Coronary artery (tissue), 2 donors: ENCODE data around the gene WDR45B.

ENCODE experiments used
- DNase-seq: peaks from one replicate; pipeline ENCODE4 v3.0.0-alpha.2; 2017; ENCODE audit warnings: low spot score
- H3K27ac ChIP-seq, 2 donors: fragments of 200-600 bp; sonication (generic); one replicate each; pipeline ENCODE4 v1.5.1; 2016 to 2019
- H3K4me3 ChIP-seq: fragments of 200-600 bp; sonication (generic); 2 replicates; pipeline ENCODE4 v1.5.1; 2016; ENCODE audit warnings: mild to moderate bottlenecking, moderate library complexity
- CTCF ChIP-seq: fragments of 200-600 bp; sonication (generic); IDR thresholded peaks from one replicate; pipeline ENCODE4 v1.5.1; 2019; ENCODE audit warnings: antibody characterized with exemption

WDR45B gene

GRCh38 chr17:82594571-82594970 lies 53.7 kb downstream of the WDR45B start:
- no peak for TF ChIP-seq CTCF
- Histone ChIP-seq H3K4me3 (no peak overlapping the region), H3K27ac (no peak overlapping the region)
- DNase-seq, result no peak

- no peak for DNase-seq
Measured at GRCh38 chr17:82593590-82594087, 54.6 kb downstream of the WDR45B start.

GRCh38 chr17:82592767-82593589 lies 55.3 kb downstream of the WDR45B start:
- TF ChIP-seq CTCF, result no peak
- no peak for DNase-seq
- peak overlapping the region; percentile 89 to 99 for H3K27ac ChIP-seq

More at GRCh38 chr17:82593590-82594087, 54.6 kb downstream of the WDR45B start:
- no peak for TF ChIP-seq CTCF
- Histone ChIP-seq H3K4me3 (peak overlapping the region; percentile 96), H3K27ac (peak overlapping the region; percentile 89 to 99)

GRCh38 chr17:82592289-82592766 lies 55.9 kb downstream of the WDR45B start:
- DNase-seq, result no peak
- Histone ChIP-seq H3K4me3 (peak overlapping the region; percentile 96), H3K27ac (peak overlapping the region; percentile 89 to 99)
- no peak for TF ChIP-seq CTCF

More at GRCh38 chr17:82592767-82593589, 55.3 kb downstream of the WDR45B start:
- H3K4me3 ChIP-seq, result peak overlapping the region; percentile 96

GRCh38 chr17:82590881-82591539 lies 57.2 kb downstream of the WDR45B start:
- TF ChIP-seq CTCF, result no peak
- peak overlapping the region; percentile 38 to 99 for H3K27ac ChIP-seq
- no peak for DNase-seq
- no peak overlapping the region for H3K4me3 ChIP-seq

GRCh38 chr17:82590216-82590615 lies 58.0 kb downstream of the WDR45B start:
- Histone ChIP-seq H3K4me3 (no peak overlapping the region), H3K27ac (no peak overlapping the region)
- TF ChIP-seq CTCF, result no peak
- DNase-seq, result no peak
